ENCODE measurements around the gene PRDX2.
"Not testable (repeated sequence)": the region's sequence is repeated elsewhere in the genome, so short reads cannot be mapped to it uniquely, and the experiment has no call there.

Gene PRDX2

GRCh38 chr19:12801466-12802266 lies at the start of gene PRDX2, which contains the start of gene THSD8:
PRDX2 (minus strand) TSS chr19:12801800; CDS start chr19:12801261, 539 bp downstream.
THSD8 (plus strand) TSS chr19:12802069; CDS start chr19:12802072, 3 bp downstream.
- DNase-seq: peak; percentile 74

- DNase-seq: peak; percentile 75
These were observed 45.8 kb upstream of the PRDX2 start for GRCh38 chr19:12847159-12848139.

DNA sequence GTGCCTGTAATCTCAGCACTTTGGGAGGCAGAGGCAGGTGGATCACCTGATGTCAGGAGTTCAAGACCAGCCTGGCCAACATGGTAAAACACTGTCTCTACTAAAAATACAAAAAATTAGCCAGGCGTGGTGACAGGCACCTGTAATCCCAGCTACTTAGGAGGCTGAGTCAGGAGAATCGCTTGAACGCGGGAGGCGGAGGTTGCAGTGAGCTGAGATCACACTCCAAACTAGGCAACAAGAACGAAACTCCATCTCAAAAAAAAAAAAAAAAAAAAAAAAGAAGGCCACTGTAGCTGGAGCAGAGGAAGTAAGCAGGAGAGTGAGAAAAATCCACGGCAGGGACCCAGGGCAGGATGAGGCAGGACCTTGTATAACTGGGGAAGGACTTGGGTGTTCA lies 45.0 kb upstream of the PRDX2 start:
- not testable (repeated sequence) for DNase-seq

DNA sequence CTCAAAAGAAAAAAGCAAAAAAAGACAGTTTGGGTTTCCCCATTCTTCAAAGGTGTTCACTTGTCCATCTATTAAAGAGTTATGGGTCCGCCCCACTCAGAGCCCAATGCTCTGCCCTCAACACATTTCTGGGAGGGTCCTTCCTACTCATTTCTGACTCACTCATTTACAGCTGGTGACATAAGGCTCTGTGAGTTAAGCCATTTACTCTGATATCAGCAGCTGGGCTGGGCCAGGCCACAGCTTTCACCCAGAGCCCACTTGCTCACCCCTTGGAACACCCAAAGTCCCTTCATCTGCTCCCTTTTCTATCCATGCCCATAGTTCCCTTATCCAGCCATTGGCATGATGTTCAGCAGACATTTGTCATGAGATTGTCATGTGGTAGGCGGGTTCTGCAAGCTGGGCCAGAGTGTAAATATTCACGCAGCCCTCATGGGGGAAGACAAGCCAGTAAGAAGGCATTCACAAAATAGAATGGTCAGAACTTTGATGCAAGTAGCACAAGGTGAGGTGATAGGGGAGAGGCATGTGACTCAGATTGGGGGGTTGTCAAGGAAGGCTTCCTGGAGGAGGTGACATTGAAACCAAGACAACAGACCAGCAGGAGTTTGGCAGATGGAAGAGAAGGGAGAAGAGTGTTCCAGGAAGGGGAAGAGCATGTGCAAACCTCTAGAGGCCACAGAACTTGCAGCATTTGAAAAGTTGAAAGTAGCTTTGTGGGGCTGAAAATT lies 42.6 kb upstream of the PRDX2 start:
- DNase-seq: no peak

GRCh38 chr19:12843328-12843727 lies 41.7 kb upstream of the PRDX2 start:
- DNase-seq: no peak

GRCh38 chr19:12842511-12842910 lies 40.9 kb upstream of the PRDX2 start:
- DNase-seq: no peak

GRCh38 chr19:12841094-12841493 lies 39.5 kb upstream of the PRDX2 start:
- no peak for DNase-seq

DNA sequence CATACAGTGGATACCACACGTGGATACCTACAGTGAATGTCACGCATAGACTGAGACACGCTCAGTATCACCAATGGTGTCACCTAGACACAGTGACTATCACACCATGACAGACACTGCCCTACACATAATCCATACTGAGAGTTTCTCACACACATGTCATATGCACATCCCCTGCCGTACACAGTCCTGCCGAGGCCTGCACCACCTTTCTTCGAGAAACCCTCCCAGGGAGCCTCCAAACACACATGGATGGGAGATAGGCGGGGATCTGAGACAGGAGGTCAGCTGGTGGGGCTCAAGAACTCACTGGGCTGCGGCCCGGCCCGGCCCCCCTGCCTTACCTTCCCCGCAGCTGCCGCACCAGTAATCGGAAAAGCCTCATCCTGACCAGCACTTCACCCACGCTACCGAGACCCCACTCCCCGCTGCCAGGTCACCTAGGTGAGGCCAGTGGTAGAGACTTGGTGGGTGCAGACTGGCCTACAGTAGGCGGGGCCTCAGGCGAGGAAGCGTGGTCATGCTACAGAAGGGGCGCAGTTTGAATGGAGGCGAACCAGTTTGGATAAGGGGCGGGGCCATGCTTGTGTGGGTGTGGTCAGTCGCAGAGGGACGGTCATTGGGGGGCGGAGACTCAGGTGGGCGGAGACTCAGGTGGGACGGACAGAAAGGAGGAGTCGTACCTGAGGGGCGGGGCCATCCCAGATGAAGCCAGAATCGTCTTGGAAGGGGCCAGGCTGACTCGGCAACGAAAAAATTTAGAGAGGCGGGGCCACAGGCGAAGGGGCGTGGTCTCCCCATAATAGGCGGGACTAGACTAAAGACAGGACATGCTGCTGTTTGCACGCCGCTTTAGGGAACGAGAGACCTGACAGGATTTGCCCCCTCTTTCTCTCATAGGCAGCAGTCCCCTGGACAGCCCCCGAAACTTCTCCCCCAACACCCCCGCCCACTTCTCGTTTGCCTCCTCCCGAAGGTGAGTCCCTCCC lies 38.8 kb upstream of the PRDX2 start:
- DNase-seq: peak; percentile 32

DNA sequence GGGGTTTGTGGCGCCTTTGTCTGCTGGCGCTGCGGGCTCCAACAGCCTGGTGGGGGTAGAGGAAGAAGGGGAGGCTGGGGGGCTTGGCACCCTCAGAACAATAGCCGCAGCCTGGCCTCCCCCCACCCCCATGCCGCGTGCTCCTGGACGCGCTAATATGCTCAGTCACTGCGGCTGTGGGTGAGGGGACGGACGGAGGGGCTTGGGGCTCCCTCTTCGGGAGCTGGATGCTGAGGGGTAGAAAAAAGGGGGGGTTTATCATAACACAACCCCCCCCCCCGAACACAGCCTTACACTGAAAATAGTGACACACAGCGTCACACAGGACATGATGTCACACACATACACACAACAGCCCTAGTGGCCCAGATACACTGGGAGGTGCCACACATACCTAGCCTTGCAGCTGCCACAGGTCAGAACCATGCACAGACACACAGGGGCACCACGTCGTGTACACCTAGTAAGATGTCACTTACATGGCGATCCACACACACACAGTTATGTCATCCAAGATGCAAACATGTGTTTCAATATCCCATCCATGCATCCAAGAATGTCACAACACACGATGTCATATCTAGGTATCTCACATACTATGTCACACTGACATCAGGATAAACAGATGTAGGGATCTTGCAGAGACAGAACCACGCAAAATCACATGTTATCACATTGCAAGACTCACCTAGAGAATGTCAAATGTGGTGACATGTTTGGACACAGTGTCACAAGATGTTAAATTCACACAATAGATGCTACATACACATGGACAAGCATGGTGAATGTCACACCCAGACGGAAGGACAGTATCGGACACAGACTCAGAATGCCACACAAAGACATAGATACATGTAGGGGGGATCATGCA lies 37.5 kb upstream of the PRDX2 start:
- no peak for DNase-seq

- peak; percentile 50 for DNase-seq
These were observed 36.7 kb upstream of the PRDX2 start, which contains the start of gene MAST1 for GRCh38 chr19:12838182-12838885. MAST1 (plus strand) TSS chr19:12838515; CDS start chr19:12838573, 58 bp downstream.

- DNase-seq: no peak
These were observed 35.6 kb upstream of the PRDX2 start for GRCh38 chr19:12837225-12837624.

DNA sequence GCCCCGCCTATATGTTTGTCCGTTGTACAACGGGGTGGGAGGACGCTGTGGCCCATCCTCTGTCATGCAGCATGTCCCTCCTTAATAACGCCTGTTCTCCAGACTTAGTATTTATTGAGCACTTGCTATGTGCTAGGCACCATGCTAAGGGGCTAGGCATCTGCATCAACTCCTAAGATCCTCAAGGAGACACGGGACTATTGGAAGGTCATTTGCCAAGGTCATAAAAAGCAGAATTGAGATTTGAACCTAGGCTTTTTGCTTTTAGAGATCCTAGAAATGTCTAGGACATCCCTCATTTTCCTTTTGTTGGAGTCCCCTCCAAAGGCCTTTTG lies 34.9 kb upstream of the PRDX2 start:
- DNase-seq: no peak

DNA sequence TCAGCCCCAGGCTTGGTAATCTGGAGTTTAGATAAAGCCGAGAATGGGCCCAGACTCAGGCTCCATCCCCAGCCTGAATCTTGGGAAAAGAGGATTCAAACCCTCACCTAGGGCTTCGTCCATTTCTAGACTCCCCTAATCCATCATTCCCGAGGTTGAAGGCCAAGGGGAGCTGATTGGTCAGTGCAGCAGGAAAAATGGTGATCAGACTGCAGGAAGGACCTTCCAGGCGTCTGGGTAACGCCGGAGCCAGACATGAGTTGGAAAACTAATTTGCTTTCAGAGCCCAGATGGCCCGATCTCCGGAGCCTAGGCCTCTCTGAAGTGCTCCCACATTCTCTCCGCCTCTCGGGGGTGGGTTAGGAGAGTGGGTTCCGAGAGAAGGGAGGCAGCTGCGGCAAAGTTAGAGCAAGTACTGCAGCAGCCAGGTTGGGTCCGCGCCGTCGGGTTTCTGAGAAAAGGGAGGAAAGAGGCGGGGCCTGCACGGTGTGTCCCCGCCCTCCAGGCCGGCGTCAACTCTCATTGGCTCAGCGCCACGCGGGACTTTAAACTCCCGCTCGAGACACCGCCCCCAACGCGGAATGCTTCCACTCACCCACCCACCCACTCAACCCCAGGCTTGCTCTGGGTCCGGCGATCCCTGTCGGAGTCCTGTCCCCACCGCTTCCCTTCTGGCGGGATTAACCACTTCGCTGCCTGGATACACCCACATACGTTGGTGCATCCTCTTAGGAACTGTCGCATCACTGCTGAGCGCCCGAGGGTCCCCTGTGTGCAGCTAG lies 33.6 kb upstream of the PRDX2 start:
- no peak for DNase-seq

GRCh38 chr19:12834566-12834943 lies 33.0 kb upstream of the PRDX2 start, which contains the start of gene RTBDN:
RTBDN (minus strand) TSS chr19:12834579; CDS start chr19:12829979, 4,600 bp downstream.
- DNase-seq: no peak

- DNase-seq: peak; percentile 35
These were observed 32.4 kb upstream of the PRDX2 start for GRCh38 chr19:12833738-12834565.

- DNase-seq: no peak
These were observed 31.8 kb upstream of the PRDX2 start for GRCh38 chr19:12833418-12833737.

- DNase-seq: no peak
These were observed 26.9 kb upstream of the PRDX2 start for GRCh38 chr19:12828494-12828893.
